ENCODE data around the gene CLPTM1.

The CLPTM1 gene

GRCh38 chr19:45011959-45012358 lies 56.8 kb downstream of the CLPTM1 start:
- no peak for DNase-seq (ENCODE audit: low read depth in 2 of 2)

GRCh38 chr19:45016388-45017314 lies 61.5 kb downstream of the CLPTM1 start:
- peak; percentile 40 to 47 for DNase-seq (ENCODE audit: low read depth in 2 of 2)

GRCh38 chr19:45019187-45019586 lies 64.0 kb downstream of the CLPTM1 start:
- DNase-seq (ENCODE audit: low read depth in 2 of 2), result no peak

- DNase-seq (ENCODE audit: low read depth in 2 of 2), result no peak
Measured at GRCh38 chr19:45020071-45020470, 64.9 kb downstream of the CLPTM1 start.

GRCh38 chr19:45021971-45022370 lies 66.8 kb downstream of the CLPTM1 start:
- no peak for DNase-seq (ENCODE audit: low read depth in 2 of 2)

GRCh38 chr19:45023048-45023447 lies 67.9 kb downstream of the CLPTM1 start:
- no peak for DNase-seq (ENCODE audit: low read depth in 2 of 2)

GRCh38 chr19:45025264-45025663 lies 70.1 kb downstream of the CLPTM1 start:
- DNase-seq (ENCODE audit: low read depth in 2 of 2), result no peak

- DNase-seq (ENCODE audit: low read depth in 2 of 2), result no peak
Measured at GRCh38 chr19:45027371-45027770, 72.2 kb downstream of the CLPTM1 start.

- no peak for DNase-seq (ENCODE audit: low read depth in 2 of 2)
Measured at GRCh38 chr19:45030825-45031224, 75.6 kb downstream of the CLPTM1 start.

GRCh38 chr19:45032421-45032820 lies 77.2 kb downstream of the CLPTM1 start:
- DNase-seq (ENCODE audit: low read depth in 2 of 2), result no peak

- DNase-seq (ENCODE audit: low read depth in 2 of 2), result no peak
Measured at GRCh38 chr19:45035755-45036154, 80.6 kb downstream of the CLPTM1 start.

- no peak for DNase-seq (ENCODE audit: low read depth in 2 of 2)
Measured at GRCh38 chr19:45037393-45038169, 82.4 kb downstream of the CLPTM1 start.

- DNase-seq (ENCODE audit: low read depth in 2 of 2), result peak; percentile 82 to 85
Measured at GRCh38 chr19:45038931-45039893, 84.0 kb downstream of the CLPTM1 start, which contains the start of gene CLASRP. Gene CLASRP (plus strand): TSS chr19:45039045. CDS start chr19:45040213, 1,168 bp downstream.

- no peak for DNase-seq (ENCODE audit: low read depth in 2 of 2)
Measured at GRCh38 chr19:45040059-45040771, 85.0 kb downstream of the CLPTM1 start.

GRCh38 chr19:45041125-45041524 lies 85.9 kb downstream of the CLPTM1 start:
- no peak for DNase-seq (ENCODE audit: low read depth in 2 of 2)

All from stimulated activated CD4-positive, alpha-beta T cell treated with anti-CD3 and anti-CD28 coated beads, Interleukin-1b, Interleukin-23, amount 100 ng/mL, for 4 hours (primary cell).